HEK293T (cell line): ENCODE data around the gene SDHAF2.

Experiments
- ARNT ChIP-seq: fragments of 450-650 bp; IDR thresholded peaks from 2 replicates; pipeline ENCODE4 v1.6.1; 2017; ENCODE audit warnings: mild to moderate bottlenecking
- BHLHE40 ChIP-seq: fragments of 450-650 bp; IDR thresholded peaks from 2 replicates; pipeline ENCODE4 v1.6.1; 2016; ENCODE audit warnings: mild to moderate bottlenecking, moderate library complexity, borderline replicate concordance
- CTBP1 ChIP-seq: fragments of 450-650 bp; IDR thresholded peaks from 2 replicates; pipeline ENCODE4 v1.6.1; 2016; ENCODE audit warnings: borderline replicate concordance
- PKNOX1 ChIP-seq: fragments of 450-650 bp; IDR thresholded peaks from 2 replicates; pipeline ENCODE4 v1.6.1; 2016

GRCh38 chr11:61486779-61487178 lies 56.9 kb downstream of the SDHAF2 start:
- TF ChIP-seq BHLHE40, result no peak
- no peak for TF ChIP-seq PKNOX1
- TF ChIP-seq ARNT, result no peak
- TF ChIP-seq CTBP1, result no peak
